Neural cell (in vitro differentiated cells): Measurements from ENCODE around the gene TBC1D5. TPM values are rescaled to one million over a fixed set of nuclear protein-coding genes. Genes with fewer than 3 reads are reported as not detected.

Experiments used
- H2AFZ ChIP-seq: fragments of 200-600, 300-800 bp; sonication (generic), shearing (Covaris generic); 2 replicates; pipeline ENCODE4 v1.6.0; 2014; ENCODE audit warnings: low read depth, mild to moderate bottlenecking, antibody characterized with exemption, low read length, moderate library complexity
- H3F3A ChIP-seq: fragments of 200-600 bp; shearing (Covaris generic); 2 replicates; pipeline ENCODE4 v1.6.1; 2016; ENCODE audit warnings: mild to moderate bottlenecking, moderate library complexity, mixed read lengths, antibody characterized with exemption, low read length; ENCODE audit not compliant: insufficient read depth, poor library complexity, severe bottlenecking
- H3K27ac ChIP-seq: fragments of 200-600, 300-800 bp; sonication (generic), shearing (Covaris generic); 2 replicates; pipeline ENCODE4 v1.5.1; 2014; ENCODE audit warnings: mild to moderate bottlenecking, low read length, moderate library complexity
- H3K27me3 ChIP-seq: fragments of 300-800, 200-600 bp; sonication (generic), shearing (Covaris generic); 2 replicates; pipeline ENCODE4 v1.6.0; 2014; ENCODE audit warnings: mild to moderate bottlenecking, low read depth, low read length, moderate library complexity; ENCODE audit not compliant: insufficient read depth
- H3K36me3 ChIP-seq: fragments of 300-800, 200-600 bp; sonication (generic), shearing (Covaris generic); 2 replicates; pipeline ENCODE4 v1.5.1; 2014; ENCODE audit warnings: mild to moderate bottlenecking, antibody characterized with exemption, low read length, moderate library complexity; ENCODE audit not compliant: insufficient read depth
- H3K4me2 ChIP-seq: fragments of 300-800, 200-600 bp; sonication (generic), shearing (Covaris generic); 2 replicates; pipeline ENCODE4 v1.6.0; 2014; ENCODE audit warnings: mild to moderate bottlenecking, low read length
- H3K4me3 ChIP-seq: fragments of 300-800, 200-600 bp; sonication (generic), shearing (Covaris generic); 2 replicates; pipeline ENCODE4 v1.5.1; 2014; ENCODE audit warnings: mild to moderate bottlenecking, low read length, moderate library complexity
- H3K79me2 ChIP-seq: fragments of 200-600 bp; shearing (Covaris generic); replicated peaks from 2 replicates; pipeline ENCODE4 v1.6.0; 2014; ENCODE audit warnings: mild to moderate bottlenecking, low read length, moderate library complexity; ENCODE audit not compliant: insufficient read depth
- H3K9ac ChIP-seq: fragments of 300-800, 200-600 bp; sonication (generic), shearing (Covaris generic); 2 replicates; pipeline ENCODE4 v1.6.1; 2016; ENCODE audit warnings: mild to moderate bottlenecking, low read length, mixed read lengths
- H3K9me2 ChIP-seq: fragments of 200-600 bp; shearing (Covaris generic); 2 replicates; pipeline ENCODE4 v1.6.1; 2016; ENCODE audit warnings: mild to moderate bottlenecking, low read length, mixed read lengths; ENCODE audit not compliant: insufficient read depth
- H3K9me3 ChIP-seq: fragments of 200-600, 300-800 bp; sonication (generic), shearing (Covaris generic); 2 replicates; pipeline ENCODE4 v1.6.1; 2016; ENCODE audit warnings: mild to moderate bottlenecking, mixed run types, low read length, moderate library complexity, mixed read lengths
- H4K20me1 ChIP-seq: fragments of 200-600 bp; shearing (Covaris generic); 2 replicates; pipeline ENCODE4 v1.6.1; 2016; ENCODE audit warnings: mild to moderate bottlenecking, mixed run types; ENCODE audit not compliant: insufficient read depth
- EP300 ChIP-seq: fragments of 450-650 bp; conservative IDR thresholded peaks from 2 replicates; pipeline ENCODE4 v1.6.1; 2014; ENCODE audit warnings: antibody characterized with exemption, mild to moderate bottlenecking, moderate library complexity; ENCODE audit not compliant: poor library complexity, severe bottlenecking
- EZH2 ChIP-seq: fragments of 200-600, 300-800 bp; shearing (Covaris generic), sonication (generic); IDR thresholded peaks from 2 replicates; pipeline ENCODE4 v1.6.1; 2014; ENCODE audit warnings: antibody characterized with exemption, low read length, borderline replicate concordance, mild to moderate bottlenecking; ENCODE audit not compliant: insufficient read depth, poor library complexity, severe bottlenecking
- MXI1 ChIP-seq: fragments of 450-650 bp; conservative IDR thresholded peaks from 2 replicates; pipeline ENCODE4 v1.6.1; 2014; ENCODE audit warnings: antibody characterized with exemption, mild to moderate bottlenecking; ENCODE audit not compliant: poor library complexity, severe bottlenecking
- POLR2AphosphoS5 ChIP-seq: IDR thresholded peaks from 2 replicates; pipeline ENCODE4 v1.6.1; 2012
- RAD21 ChIP-seq: fragments of 450-650 bp; conservative IDR thresholded peaks from 2 replicates; pipeline ENCODE4 v1.6.1; 2014; ENCODE audit warnings: antibody characterized with exemption, mild to moderate bottlenecking, moderate library complexity
- SMC3 ChIP-seq: fragments of 450-650 bp; conservative IDR thresholded peaks from 2 replicates; pipeline ENCODE4 v1.6.1; 2014; ENCODE audit warnings: antibody characterized with exemption, mild to moderate bottlenecking, moderate library complexity; ENCODE audit not compliant: poor library complexity
- TAF1 ChIP-seq: IDR thresholded peaks from 2 replicates; pipeline ENCODE4 v1.6.1; 2012; ENCODE audit warnings: low read depth
- polyA plus RNA-seq: library from polyadenylated mRNA; depleted of rRNA; stranded (reverse); fragments of >200 nt; gene quantifications from 2 replicates; pipeline ENCODE4 v1.2.3, GENCODE V29; 2014
- TF ChIP-seq, protein P1 (sequence below): fragments of 450-650 bp; IDR thresholded peaks from 2 replicates; pipeline ENCODE4 v1.5.1; 2014; ENCODE audit warnings: antibody characterized with exemption, mild to moderate bottlenecking, moderate library complexity; ENCODE audit not compliant: poor library complexity, severe bottlenecking
- TF ChIP-seq, protein P2 (sequence below): IDR thresholded peaks from 2 replicates; pipeline ENCODE4 v1.6.1; 2012; ENCODE audit warnings: borderline replicate concordance

The TBC1D5 gene
- polyA plus RNA-seq, 1 donor from 2014 or later = 28.3 TPM

DNA sequence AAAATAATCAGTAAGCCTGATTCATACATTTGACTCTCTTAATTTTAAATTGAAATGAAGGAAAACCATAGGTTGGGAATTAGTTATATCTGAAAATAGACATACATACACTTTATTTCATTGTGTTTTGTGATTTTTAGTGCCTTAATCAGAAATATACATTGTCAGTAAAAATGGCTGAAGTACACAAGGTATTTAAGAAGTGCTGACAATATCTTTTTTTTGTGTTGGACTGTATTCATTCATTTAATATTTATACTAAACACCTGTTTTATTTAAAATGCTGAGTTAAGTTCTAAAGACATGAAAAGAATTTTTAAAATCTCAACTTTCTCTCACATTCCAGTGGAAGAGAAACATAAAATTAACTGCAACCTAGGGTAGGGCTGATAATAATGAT, 444.4 kb downstream of the TBC1D5 start:
- Histone ChIP-seq H3K4me2 (no peak overlapping the region), H3K36me3 (no peaks in the 10 kb centered on the region), H2AFZ (no peak overlapping the region), H3K27ac (no peak overlapping the region), H4K20me1 (no peaks in the 10 kb centered on the region), H3K27me3 (no peaks in the 10 kb centered on the region), H3F3A (no peaks in the 10 kb centered on the region), H3K9ac (no peak overlapping the region), H3K9me3 (no peaks in the 10 kb centered on the region), H3K4me3 (no peak overlapping the region), H3K79me2 (no peaks in the 10 kb centered on the region), H3K9me2 (no peaks in the 10 kb centered on the region)
- TF ChIP-seq, protein P1, sequence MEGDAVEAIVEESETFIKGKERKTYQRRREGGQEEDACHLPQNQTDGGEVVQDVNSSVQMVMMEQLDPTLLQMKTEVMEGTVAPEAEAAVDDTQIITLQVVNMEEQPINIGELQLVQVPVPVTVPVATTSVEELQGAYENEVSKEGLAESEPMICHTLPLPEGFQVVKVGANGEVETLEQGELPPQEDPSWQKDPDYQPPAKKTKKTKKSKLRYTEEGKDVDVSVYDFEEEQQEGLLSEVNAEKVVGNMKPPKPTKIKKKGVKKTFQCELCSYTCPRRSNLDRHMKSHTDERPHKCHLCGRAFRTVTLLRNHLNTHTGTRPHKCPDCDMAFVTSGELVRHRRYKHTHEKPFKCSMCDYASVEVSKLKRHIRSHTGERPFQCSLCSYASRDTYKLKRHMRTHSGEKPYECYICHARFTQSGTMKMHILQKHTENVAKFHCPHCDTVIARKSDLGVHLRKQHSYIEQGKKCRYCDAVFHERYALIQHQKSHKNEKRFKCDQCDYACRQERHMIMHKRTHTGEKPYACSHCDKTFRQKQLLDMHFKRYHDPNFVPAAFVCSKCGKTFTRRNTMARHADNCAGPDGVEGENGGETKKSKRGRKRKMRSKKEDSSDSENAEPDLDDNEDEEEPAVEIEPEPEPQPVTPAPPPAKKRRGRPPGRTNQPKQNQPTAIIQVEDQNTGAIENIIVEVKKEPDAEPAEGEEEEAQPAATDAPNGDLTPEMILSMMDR = no peak
- TF ChIP-seq, protein P2, sequence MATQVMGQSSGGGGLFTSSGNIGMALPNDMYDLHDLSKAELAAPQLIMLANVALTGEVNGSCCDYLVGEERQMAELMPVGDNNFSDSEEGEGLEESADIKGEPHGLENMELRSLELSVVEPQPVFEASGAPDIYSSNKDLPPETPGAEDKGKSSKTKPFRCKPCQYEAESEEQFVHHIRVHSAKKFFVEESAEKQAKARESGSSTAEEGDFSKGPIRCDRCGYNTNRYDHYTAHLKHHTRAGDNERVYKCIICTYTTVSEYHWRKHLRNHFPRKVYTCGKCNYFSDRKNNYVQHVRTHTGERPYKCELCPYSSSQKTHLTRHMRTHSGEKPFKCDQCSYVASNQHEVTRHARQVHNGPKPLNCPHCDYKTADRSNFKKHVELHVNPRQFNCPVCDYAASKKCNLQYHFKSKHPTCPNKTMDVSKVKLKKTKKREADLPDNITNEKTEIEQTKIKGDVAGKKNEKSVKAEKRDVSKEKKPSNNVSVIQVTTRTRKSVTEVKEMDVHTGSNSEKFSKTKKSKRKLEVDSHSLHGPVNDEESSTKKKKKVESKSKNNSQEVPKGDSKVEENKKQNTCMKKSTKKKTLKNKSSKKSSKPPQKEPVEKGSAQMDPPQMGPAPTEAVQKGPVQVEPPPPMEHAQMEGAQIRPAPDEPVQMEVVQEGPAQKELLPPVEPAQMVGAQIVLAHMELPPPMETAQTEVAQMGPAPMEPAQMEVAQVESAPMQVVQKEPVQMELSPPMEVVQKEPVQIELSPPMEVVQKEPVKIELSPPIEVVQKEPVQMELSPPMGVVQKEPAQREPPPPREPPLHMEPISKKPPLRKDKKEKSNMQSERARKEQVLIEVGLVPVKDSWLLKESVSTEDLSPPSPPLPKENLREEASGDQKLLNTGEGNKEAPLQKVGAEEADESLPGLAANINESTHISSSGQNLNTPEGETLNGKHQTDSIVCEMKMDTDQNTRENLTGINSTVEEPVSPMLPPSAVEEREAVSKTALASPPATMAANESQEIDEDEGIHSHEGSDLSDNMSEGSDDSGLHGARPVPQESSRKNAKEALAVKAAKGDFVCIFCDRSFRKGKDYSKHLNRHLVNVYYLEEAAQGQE = no peak
- TF ChIP-seq RAD21 (no peak), SMC3 (no peak), MXI1 (no peak), POLR2AphosphoS5 (no peak), TAF1 (no peak), EZH2 (no peak), EP300 (no peak)

DNA sequence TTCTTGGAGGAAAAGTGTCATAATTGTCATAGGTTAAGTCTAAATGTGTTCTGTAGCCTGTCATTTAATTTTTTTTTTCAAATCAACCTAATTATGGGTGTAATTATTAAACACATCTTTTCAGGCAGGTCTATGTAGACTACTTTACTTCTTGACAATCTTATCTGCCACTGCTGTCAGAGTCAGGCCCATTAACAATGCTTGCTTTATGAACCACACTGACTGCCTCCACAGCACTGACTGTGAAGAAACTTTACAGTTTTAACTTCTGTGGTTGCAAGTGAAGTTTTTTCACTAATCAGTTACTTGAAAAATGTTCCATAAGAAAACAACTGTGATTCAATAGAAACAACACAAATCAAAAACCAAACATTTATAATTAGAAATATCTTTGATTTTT, 449.9 kb downstream of the TBC1D5 start:
- Histone ChIP-seq H3K9me2 (no peaks in the 10 kb centered on the region), H3K27me3 (no peaks in the 10 kb centered on the region), H3K79me2 (no peaks in the 10 kb centered on the region), H2AFZ (no peak overlapping the region), H3K4me3 (no peak overlapping the region), H3K4me2 (no peak overlapping the region), H3K9me3 (no peaks in the 10 kb centered on the region), H4K20me1 (no peaks in the 10 kb centered on the region), H3F3A (no peaks in the 10 kb centered on the region), H3K9ac (no peak overlapping the region), H3K27ac (no peak overlapping the region), H3K36me3 (no peaks in the 10 kb centered on the region)
- TF ChIP-seq MXI1 (no peak), SMC3 (no peak)
- TF ChIP-seq, protein P2 = no peak
